ENCODE data around the gene COL9A1.

The COL9A1 gene

GRCh38 chr6:70246118-70246517 is 56.8 kb downstream of the COL9A1 start:
- no peak for DNase-seq
- Histone ChIP-seq H3K9me3 (ENCODE audit: control insufficient read depth, low read length) (no peaks in the 10 kb centered on the region), H3K27ac (ENCODE audit: insufficient read depth, low read length, poor library complexity, severe bottlenecking) (no peak overlapping the region), H3K36me3 (ENCODE audit: control insufficient read depth, insufficient read depth, low read length) (no peaks in the 10 kb centered on the region), H3K4me3 (ENCODE audit: insufficient read depth, low read depth, low read length, poor library complexity, severe bottlenecking) (no peak overlapping the region), H3K27me3 (replicated peaks; ENCODE audit: control insufficient read depth, insufficient read depth, low read length, poor library complexity, severe bottlenecking) (no peaks in the 10 kb centered on the region), H3K4me1 (ENCODE audit: control insufficient read depth, insufficient read depth, low read length, poor library complexity, severe bottlenecking) (no peaks in the 10 kb centered on the region)

DNA sequence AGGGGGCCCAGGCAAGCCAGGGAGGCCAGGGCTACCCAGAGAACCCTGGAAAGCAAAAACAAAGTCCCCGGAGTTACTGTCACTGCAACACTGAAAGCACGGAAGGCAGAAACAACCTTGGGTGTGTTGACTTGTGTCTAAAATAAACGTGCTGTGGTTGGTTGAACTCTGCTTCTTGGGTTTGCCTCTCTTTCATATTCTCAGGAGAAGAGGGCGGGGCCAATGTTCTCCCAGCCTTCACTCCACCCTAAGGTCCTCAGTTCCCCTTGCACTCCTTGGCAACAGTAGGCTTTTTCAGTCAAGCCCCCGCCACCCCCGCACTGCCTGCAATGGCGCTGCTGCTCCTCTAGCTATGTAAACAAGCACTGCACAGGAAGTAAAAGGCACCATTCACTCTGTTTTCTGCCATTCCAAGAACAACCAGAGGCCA is 60.9 kb downstream of the COL9A1 start:
- Histone ChIP-seq H3K27me3 (replicated peaks; ENCODE audit: control insufficient read depth, insufficient read depth, low read length, poor library complexity, severe bottlenecking) (no peaks in the 10 kb centered on the region), H3K36me3 (ENCODE audit: control insufficient read depth, insufficient read depth, low read length) (no peaks in the 10 kb centered on the region), H3K4me3 (ENCODE audit: insufficient read depth, low read depth, low read length, poor library complexity, severe bottlenecking) (no peak overlapping the region), H3K27ac (ENCODE audit: insufficient read depth, low read length, poor library complexity, severe bottlenecking) (no peak overlapping the region), H3K4me1 (ENCODE audit: control insufficient read depth, insufficient read depth, low read length, poor library complexity, severe bottlenecking) (no peaks in the 10 kb centered on the region), H3K9me3 (ENCODE audit: control insufficient read depth, low read length) (no peaks in the 10 kb centered on the region)
- no peak for DNase-seq

DNA sequence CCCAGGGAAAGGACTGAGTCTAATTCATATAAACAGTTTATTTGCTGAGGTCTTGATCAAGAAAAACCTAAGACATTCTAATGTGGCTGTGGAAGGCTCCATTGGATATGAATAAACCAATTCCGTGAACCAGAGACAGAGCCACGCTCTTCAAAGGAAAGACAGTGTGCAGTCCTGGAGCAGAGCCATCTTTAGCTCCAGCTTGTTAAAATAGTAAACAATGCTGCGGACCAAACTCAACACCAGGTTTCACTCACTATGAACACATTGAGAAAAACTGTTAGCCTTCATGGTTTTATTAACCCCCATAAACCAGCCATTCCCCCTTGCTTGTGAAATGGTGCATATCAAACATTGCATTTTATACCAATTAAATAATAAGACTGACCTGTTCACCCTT is 61.9 kb downstream of the COL9A1 start:
- H3K27ac ChIP-seq (ENCODE audit: insufficient read depth, low read length, poor library complexity, severe bottlenecking), result no peak overlapping the region
- no peaks in the 10 kb centered on the region for H3K27me3 ChIP-seq (replicated peaks; ENCODE audit: control insufficient read depth, insufficient read depth, low read length, poor library complexity, severe bottlenecking)
- H3K9me3 ChIP-seq (ENCODE audit: control insufficient read depth, low read length), result no peaks in the 10 kb centered on the region
- H3K36me3 ChIP-seq (ENCODE audit: control insufficient read depth, insufficient read depth, low read length), result no peaks in the 10 kb centered on the region
- DNase-seq, result no peak
- no peak overlapping the region for H3K4me3 ChIP-seq (ENCODE audit: insufficient read depth, low read depth, low read length, poor library complexity, severe bottlenecking)
- H3K4me1 ChIP-seq (ENCODE audit: control insufficient read depth, insufficient read depth, low read length, poor library complexity, severe bottlenecking), result no peaks in the 10 kb centered on the region

GRCh38 chr6:70236343-70236742 is 66.5 kb downstream of the COL9A1 start:
- H3K4me1 ChIP-seq (ENCODE audit: control insufficient read depth, insufficient read depth, low read length, poor library complexity, severe bottlenecking), result no peaks in the 10 kb centered on the region
- no peaks in the 10 kb centered on the region for H3K36me3 ChIP-seq (ENCODE audit: control insufficient read depth, insufficient read depth, low read length)
- no peak overlapping the region for H3K27ac ChIP-seq (ENCODE audit: insufficient read depth, low read length, poor library complexity, severe bottlenecking)
- no peak overlapping the region for H3K4me3 ChIP-seq (ENCODE audit: insufficient read depth, low read depth, low read length, poor library complexity, severe bottlenecking)
- H3K9me3 ChIP-seq (ENCODE audit: control insufficient read depth, low read length), result no peaks in the 10 kb centered on the region
- DNase-seq, result no peak
- H3K27me3 ChIP-seq (replicated peaks; ENCODE audit: control insufficient read depth, insufficient read depth, low read length, poor library complexity, severe bottlenecking), result no peaks in the 10 kb centered on the region

DNA sequence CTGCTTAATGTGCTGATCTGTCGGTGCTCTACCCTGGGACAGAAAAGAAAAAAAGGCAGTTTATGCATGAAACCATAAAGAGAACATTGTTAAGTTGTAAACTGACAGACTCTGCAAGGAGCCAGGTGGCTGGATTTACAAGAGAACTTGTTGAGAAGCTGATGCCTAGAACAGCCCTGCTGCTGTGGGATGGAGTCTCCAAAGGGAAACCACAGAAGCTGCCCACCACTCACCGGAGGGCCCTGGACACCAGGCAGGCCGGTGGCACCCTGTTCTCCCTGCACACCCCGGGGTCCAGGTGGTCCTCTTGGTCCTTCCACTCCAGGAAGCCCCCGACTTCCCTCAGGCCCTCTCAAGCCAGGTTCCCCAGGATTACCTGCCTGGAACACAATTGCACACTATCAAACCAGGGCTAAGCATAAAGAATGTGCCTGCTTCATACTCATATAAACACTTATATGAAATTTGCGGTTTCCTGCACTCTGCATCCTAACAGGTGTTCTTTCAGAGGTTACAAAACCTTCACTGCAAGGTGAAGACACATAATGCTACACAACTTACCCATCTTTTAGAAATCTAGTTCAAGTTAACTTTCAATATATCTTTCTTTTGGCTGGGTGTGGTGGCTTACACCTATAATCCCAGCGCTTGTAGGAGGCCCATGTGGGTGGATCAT is 68.2 kb downstream of the COL9A1 start:
- H3K9me3 ChIP-seq (ENCODE audit: control insufficient read depth, low read length), result no peaks in the 10 kb centered on the region
- no peaks in the 10 kb centered on the region for H3K4me1 ChIP-seq (ENCODE audit: control insufficient read depth, insufficient read depth, low read length, poor library complexity, severe bottlenecking)
- no peak for DNase-seq
- H3K27ac ChIP-seq (ENCODE audit: insufficient read depth, low read length, poor library complexity, severe bottlenecking), result no peak overlapping the region
- H3K36me3 ChIP-seq (ENCODE audit: control insufficient read depth, insufficient read depth, low read length), result no peaks in the 10 kb centered on the region
- H3K4me3 ChIP-seq (ENCODE audit: insufficient read depth, low read depth, low read length, poor library complexity, severe bottlenecking), result no peak overlapping the region
- no peaks in the 10 kb centered on the region for H3K27me3 ChIP-seq (replicated peaks; ENCODE audit: control insufficient read depth, insufficient read depth, low read length, poor library complexity, severe bottlenecking)

- H3K27ac ChIP-seq (ENCODE audit: insufficient read depth, low read length, poor library complexity, severe bottlenecking), result no peak overlapping the region
- H3K36me3 ChIP-seq (ENCODE audit: control insufficient read depth, insufficient read depth, low read length), result no peaks in the 10 kb centered on the region
- H3K4me1 ChIP-seq (ENCODE audit: control insufficient read depth, insufficient read depth, low read length, poor library complexity, severe bottlenecking), result no peaks in the 10 kb centered on the region
- DNase-seq, result no peak
- H3K27me3 ChIP-seq (replicated peaks; ENCODE audit: control insufficient read depth, insufficient read depth, low read length, poor library complexity, severe bottlenecking), result no peaks in the 10 kb centered on the region
- H3K4me3 ChIP-seq (ENCODE audit: insufficient read depth, low read depth, low read length, poor library complexity, severe bottlenecking), result no peak overlapping the region
- no peaks in the 10 kb centered on the region for H3K9me3 ChIP-seq (ENCODE audit: control insufficient read depth, low read length)
Measured at GRCh38 chr6:70231311-70231710, 71.6 kb downstream of the COL9A1 start.

- Histone ChIP-seq H3K9me3 (ENCODE audit: control insufficient read depth, low read length) (no peaks in the 10 kb centered on the region), H3K4me3 (ENCODE audit: insufficient read depth, low read depth, low read length, poor library complexity, severe bottlenecking) (no peak overlapping the region), H3K27me3 (replicated peaks; ENCODE audit: control insufficient read depth, insufficient read depth, low read length, poor library complexity, severe bottlenecking) (no peaks in the 10 kb centered on the region), H3K4me1 (ENCODE audit: control insufficient read depth, insufficient read depth, low read length, poor library complexity, severe bottlenecking) (no peaks in the 10 kb centered on the region), H3K27ac (ENCODE audit: insufficient read depth, low read length, poor library complexity, severe bottlenecking) (no peak overlapping the region), H3K36me3 (ENCODE audit: control insufficient read depth, insufficient read depth, low read length) (no peaks in the 10 kb centered on the region)
- no peak for DNase-seq
Measured at GRCh38 chr6:70225055-70225454, 77.8 kb downstream of the COL9A1 start.

- no peak for DNase-seq
- no peaks in the 10 kb centered on the region for H3K4me1 ChIP-seq (ENCODE audit: control insufficient read depth, insufficient read depth, low read length, poor library complexity, severe bottlenecking)
- H3K9me3 ChIP-seq (ENCODE audit: control insufficient read depth, low read length), result no peaks in the 10 kb centered on the region
- no peaks in the 10 kb centered on the region for H3K27me3 ChIP-seq (replicated peaks; ENCODE audit: control insufficient read depth, insufficient read depth, low read length, poor library complexity, severe bottlenecking)
- no peak overlapping the region for H3K4me3 ChIP-seq (ENCODE audit: insufficient read depth, low read depth, low read length, poor library complexity, severe bottlenecking)
- H3K27ac ChIP-seq (ENCODE audit: insufficient read depth, low read length, poor library complexity, severe bottlenecking), result no peak overlapping the region
- H3K36me3 ChIP-seq (ENCODE audit: control insufficient read depth, insufficient read depth, low read length), result no peaks in the 10 kb centered on the region
Measured at GRCh38 chr6:70222439-70222749, 80.5 kb downstream of the COL9A1 start.

DNA sequence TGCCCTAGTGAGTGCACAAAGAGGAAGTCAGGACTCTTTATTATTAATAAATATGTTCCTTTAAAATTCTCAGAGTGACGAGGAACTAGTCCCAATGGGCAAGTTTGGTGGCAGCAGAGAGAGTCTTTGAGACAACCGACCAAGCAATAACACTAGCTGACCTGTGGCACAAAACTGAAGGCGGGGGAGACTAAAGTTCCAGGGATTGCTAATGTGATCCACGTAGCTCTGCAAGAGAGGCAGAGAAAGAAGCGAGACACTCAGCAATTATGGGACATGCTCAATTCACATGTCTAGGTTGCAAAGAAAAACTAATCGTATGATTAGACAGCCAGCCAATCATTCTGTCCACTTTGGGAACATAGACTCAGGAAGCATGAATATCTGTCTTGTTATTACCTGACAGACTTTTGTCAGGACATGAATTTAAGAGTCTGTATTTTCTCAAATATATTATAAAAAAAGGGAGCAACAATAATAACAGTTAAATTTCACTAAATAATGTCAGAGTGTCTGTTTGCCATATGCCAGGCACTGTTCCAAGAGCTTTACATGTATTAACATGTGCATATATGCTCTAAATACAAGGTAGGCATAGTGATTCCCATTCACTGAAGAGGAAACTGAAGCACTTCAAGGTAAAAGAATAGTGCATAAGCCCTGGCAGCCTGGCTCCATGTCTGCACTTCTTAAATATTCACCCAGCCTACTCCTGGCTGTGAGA is 81.0 kb downstream of the COL9A1 start:
- no peaks in the 10 kb centered on the region for H3K36me3 ChIP-seq (ENCODE audit: control insufficient read depth, insufficient read depth, low read length)
- H3K4me1 ChIP-seq (ENCODE audit: control insufficient read depth, insufficient read depth, low read length, poor library complexity, severe bottlenecking), result no peaks in the 10 kb centered on the region
- no peaks in the 10 kb centered on the region for H3K9me3 ChIP-seq (ENCODE audit: control insufficient read depth, low read length)
- DNase-seq, result no peak
- no peaks in the 10 kb centered on the region for H3K27me3 ChIP-seq (replicated peaks; ENCODE audit: control insufficient read depth, insufficient read depth, low read length, poor library complexity, severe bottlenecking)
- H3K4me3 ChIP-seq (ENCODE audit: insufficient read depth, low read depth, low read length, poor library complexity, severe bottlenecking), result no peak overlapping the region
- H3K27ac ChIP-seq (ENCODE audit: insufficient read depth, low read length, poor library complexity, severe bottlenecking), result no peak overlapping the region

DNA sequence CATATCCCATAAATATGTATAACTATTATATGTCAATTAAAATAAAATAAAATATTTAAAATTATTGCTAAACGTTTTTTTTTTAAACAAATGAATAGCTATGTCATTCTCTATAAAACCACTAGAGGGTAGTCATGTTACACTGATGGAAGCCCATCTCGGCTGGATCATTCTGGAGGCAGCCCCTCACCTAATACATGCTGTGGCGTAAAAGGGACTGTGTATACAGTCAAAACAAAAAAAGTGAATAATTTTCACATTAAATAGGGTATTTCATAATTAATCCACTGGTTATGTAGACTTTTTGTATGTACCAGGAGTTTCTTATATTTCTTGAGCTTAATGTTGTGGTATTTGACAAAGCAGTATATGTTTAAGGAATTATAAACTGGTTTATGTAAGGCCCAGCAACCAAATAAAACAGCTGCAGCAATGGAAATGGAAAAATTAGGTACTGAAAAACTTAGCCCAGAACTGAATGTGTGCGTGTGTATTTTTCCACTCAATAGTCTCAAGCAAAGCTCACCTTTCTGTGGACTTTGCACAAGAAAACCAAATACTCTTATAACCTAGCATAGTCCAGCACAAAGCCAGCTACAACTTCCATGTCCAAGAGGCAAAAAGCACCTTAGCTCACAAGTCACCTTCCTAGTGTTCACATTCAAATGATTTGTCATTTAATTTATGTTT is 81.7 kb downstream of the COL9A1 start:
- Histone ChIP-seq H3K27ac (ENCODE audit: insufficient read depth, low read length, poor library complexity, severe bottlenecking) (no peak overlapping the region), H3K9me3 (ENCODE audit: control insufficient read depth, low read length) (no peaks in the 10 kb centered on the region), H3K36me3 (ENCODE audit: control insufficient read depth, insufficient read depth, low read length) (no peaks in the 10 kb centered on the region), H3K4me3 (ENCODE audit: insufficient read depth, low read depth, low read length, poor library complexity, severe bottlenecking) (no peak overlapping the region), H3K4me1 (ENCODE audit: control insufficient read depth, insufficient read depth, low read length, poor library complexity, severe bottlenecking) (no peaks in the 10 kb centered on the region), H3K27me3 (replicated peaks; ENCODE audit: control insufficient read depth, insufficient read depth, low read length, poor library complexity, severe bottlenecking) (no peaks in the 10 kb centered on the region)
- DNase-seq, result no peak

Measured in effector memory CD4-positive, alpha-beta T cell (primary cell).